Natural killer cell (primary cell): ENCODE data around the gene SSH2. TPM values are rescaled to one million over a fixed set of nuclear protein-coding genes. Genes with fewer than 3 reads are reported as not detected.
A peak's percentile ranks its signal among the peaks of the same experiment; 100 is the strongest.

Experiments
- ATAC-seq, 3 donors: fragments of 150-1000 bp in 2 of 3; fragments of 200-7000 bp in 1 of 3; cut with Tn5 transposase; 1 replicate in 1 of 3; 2 replicates in 2 of 3; pipeline ENCODE4 v1.10.0; 2021; ENCODE audit warnings: mild to moderate bottlenecking in 2 of 3, moderate library complexity in 2 of 3
- DNase-seq, 2 donors: peaks; one replicate each; pipeline versions ENCODE4 v3.0.0 to v3.0.0-alpha.2; 2013 to 2021; ENCODE audit warnings: mixed read lengths in 1 of 2
- H3K27ac ChIP-seq: one replicate; pipeline ENCODE4 v1.5.1; 2013; ENCODE audit warnings: mild to moderate bottlenecking, low read length
- H3K27me3 ChIP-seq: one replicate; pipeline ENCODE4 v1.6.1; 2013; ENCODE audit warnings: low read length; ENCODE audit not compliant: control insufficient read depth, insufficient read depth
- H3K36me3 ChIP-seq: one replicate; pipeline ENCODE4 v1.6.1; 2013; ENCODE audit warnings: low read length; ENCODE audit not compliant: control insufficient read depth, insufficient read depth
- H3K4me1 ChIP-seq: one replicate; pipeline ENCODE4 v1.6.1; 2013; ENCODE audit warnings: low read length; ENCODE audit not compliant: control insufficient read depth, insufficient read depth
- H3K4me3 ChIP-seq: one replicate; pipeline ENCODE4 v1.5.1; 2013; ENCODE audit warnings: low read length
- H3K9me3 ChIP-seq: one replicate; pipeline ENCODE4 v1.6.1; 2013; ENCODE audit warnings: low read length; ENCODE audit not compliant: control insufficient read depth, insufficient read depth
- H3K27ac Mint-ChIP-seq, 2 donors: one replicate each; pipeline ENCODE4 v1.8.0; 2022; ENCODE audit warnings: mild to moderate bottlenecking in 2 of 2, mixed read lengths in 2 of 2, moderate library complexity in 1 of 2
- H3K27me3 Mint-ChIP-seq, 2 donors: one replicate each; pipeline ENCODE4 v1.8.0; 2022; ENCODE audit warnings: low read depth in 2 of 2, mixed read lengths in 2 of 2
- H3K36me3 Mint-ChIP-seq: one replicate; pipeline ENCODE4 v1.8.0; 2022; ENCODE audit warnings: mixed read lengths
- H3K4me1 Mint-ChIP-seq, 2 donors: one replicate each; pipeline ENCODE4 v1.8.0; 2022; ENCODE audit warnings: mixed read lengths in 2 of 2
- H3K4me3 Mint-ChIP-seq: one replicate; pipeline ENCODE4 v1.8.0; 2022; ENCODE audit warnings: mild to moderate bottlenecking, moderate library complexity, mixed read lengths
- H3K9me3 Mint-ChIP-seq, 2 donors: one replicate each; pipeline ENCODE4 v1.8.0; 2022; ENCODE audit warnings: mixed read lengths in 2 of 2
- WGBS: methylation state at CpG from one replicate; pipeline ENCODE4 v1.1.7; 2013; ENCODE audit warnings: missing lambda C conversion rate; ENCODE audit not compliant: insufficient coverage; 5-methylcytosine and 5-hydroxymethylcytosine counted together
- intact Hi-C: fragments of 100-400 bp; cut with micrococcal nuclease; formaldehyde crosslinking; loops from one replicate; pipeline ENCODE4 v1.14.2; 2022
- total RNA-seq, 4 donors: library from RNA; stranded (reverse); fragments of 120-200 nt in 1 of 4; gene quantifications; one replicate each; pipeline versions ENCODE4 v1.2.3 to v1.2.4, GENCODE V29; 2013 to 2022
- TF ChIP-seq, protein P1 (sequence below): fragments of 200-600 bp; IDR thresholded peaks from one replicate; pipeline ENCODE4 v1.8.0; 2022; ENCODE audit warnings: antibody characterized with exemption

The SSH2 gene
- total RNA-seq, 3 donors from 2014 or later (not counting 1 experiment from before 2014, with no cell fraction given) = 124 to 166 (median 144) TPM

DNA sequence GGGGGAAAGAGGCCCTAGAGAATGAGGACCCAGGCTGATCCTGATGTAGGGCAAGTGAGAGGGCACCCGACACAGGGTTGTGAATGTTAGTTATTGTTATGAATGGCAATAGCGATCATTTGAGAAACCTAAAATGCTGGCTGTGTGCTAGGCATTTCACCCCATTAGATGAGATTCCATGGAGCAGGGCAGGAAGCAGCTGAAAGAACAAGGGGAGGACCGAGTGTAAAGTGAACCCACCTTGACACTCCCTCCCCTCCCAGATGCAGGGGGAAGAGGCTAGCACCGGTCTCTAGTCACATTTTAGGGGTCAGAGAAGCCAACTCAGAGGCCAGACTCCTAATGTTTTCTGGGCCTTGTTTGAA lies 306.8 kb downstream of the SSH2 start:
- no peaks in the 10 kb centered on the region for H3K9me3 Mint-ChIP-seq
- H3K27me3 Mint-ChIP-seq = no peaks in the 10 kb centered on the region
- peaks cover 22% of the 10 kb centered on the region for H3K4me1 ChIP-seq
- H3K27me3 ChIP-seq = no peaks in the 10 kb centered on the region
- H3K4me3 Mint-ChIP-seq = peak overlapping the region; percentile 90
- H3K27ac ChIP-seq = no peak overlapping the region
- peaks cover 22 to 32% of the 10 kb centered on the region in 2 donors for H3K4me1 Mint-ChIP-seq
- 61% methylated on average over 4 of the region's 4 CpGs for WGBS
- H3K27ac Mint-ChIP-seq = peak overlapping the region; percentile 57 to 60
- peak in 2 of 3 donors; percentile 3 to 16 for ATAC-seq
- peaks cover 7% of the 10 kb centered on the region for H3K36me3 Mint-ChIP-seq
- H3K9me3 ChIP-seq = no peaks in the 10 kb centered on the region
- DNase-seq = peak in 1 of 2 donors; percentile 27
- TF ChIP-seq, protein P1, sequence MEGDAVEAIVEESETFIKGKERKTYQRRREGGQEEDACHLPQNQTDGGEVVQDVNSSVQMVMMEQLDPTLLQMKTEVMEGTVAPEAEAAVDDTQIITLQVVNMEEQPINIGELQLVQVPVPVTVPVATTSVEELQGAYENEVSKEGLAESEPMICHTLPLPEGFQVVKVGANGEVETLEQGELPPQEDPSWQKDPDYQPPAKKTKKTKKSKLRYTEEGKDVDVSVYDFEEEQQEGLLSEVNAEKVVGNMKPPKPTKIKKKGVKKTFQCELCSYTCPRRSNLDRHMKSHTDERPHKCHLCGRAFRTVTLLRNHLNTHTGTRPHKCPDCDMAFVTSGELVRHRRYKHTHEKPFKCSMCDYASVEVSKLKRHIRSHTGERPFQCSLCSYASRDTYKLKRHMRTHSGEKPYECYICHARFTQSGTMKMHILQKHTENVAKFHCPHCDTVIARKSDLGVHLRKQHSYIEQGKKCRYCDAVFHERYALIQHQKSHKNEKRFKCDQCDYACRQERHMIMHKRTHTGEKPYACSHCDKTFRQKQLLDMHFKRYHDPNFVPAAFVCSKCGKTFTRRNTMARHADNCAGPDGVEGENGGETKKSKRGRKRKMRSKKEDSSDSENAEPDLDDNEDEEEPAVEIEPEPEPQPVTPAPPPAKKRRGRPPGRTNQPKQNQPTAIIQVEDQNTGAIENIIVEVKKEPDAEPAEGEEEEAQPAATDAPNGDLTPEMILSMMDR = no peak
- intact Hi-C loops = no loop called here
- peaks cover 6% of the 10 kb centered on the region for H3K36me3 ChIP-seq
- H3K4me3 ChIP-seq = no peak overlapping the region

DNA sequence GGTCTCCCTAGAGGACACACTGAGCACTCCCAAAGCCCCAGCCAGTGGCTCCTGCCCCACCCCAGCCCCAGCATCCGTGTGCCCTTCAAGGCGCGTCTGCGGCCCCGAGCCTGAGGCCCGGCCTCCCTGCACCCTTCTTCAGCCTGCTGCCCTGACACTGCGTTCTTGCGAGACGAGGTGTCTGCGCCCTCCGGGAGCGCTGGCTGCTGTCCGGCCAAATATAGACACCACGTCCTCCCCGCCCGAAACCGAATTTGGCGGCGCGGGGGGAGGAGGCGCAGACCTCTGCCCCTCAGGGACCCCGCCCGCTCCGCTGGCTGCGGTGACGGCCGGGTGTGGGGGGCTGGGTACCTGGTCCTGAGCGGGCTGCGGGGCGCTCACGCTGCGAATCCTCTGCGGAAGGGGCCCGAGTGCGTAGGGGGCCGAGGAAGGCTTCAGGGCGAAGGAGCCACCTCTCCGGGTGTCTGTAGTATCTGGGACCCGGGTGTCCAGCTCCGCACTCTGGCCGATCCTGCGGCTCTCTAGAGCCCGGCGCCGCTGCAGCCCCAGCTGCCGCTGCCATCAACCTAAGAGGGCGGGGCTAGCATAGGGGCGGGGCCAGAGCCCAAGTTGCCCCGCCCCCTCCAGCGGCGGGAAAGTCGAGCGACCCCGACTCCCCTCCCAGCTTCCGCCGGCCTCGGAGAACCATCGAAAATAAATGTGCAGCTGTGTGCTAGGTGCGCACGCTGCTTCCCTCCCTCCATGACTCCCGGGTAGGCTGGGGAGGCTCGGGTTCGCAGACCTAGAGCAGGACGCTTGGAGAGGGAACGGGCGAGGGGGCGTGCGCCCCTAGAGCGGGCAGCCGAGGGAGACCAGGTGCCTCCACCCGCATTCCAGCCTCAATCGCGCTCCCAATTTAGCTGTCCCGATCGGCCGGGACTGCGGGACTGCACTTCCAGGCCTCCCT lies 307.4 kb downstream of the SSH2 start, which contains the start of gene CORO6:
CORO6 (minus strand) TSS at position 576 of the 946 bp plus-strand sequence. CDS start 1,491 bp downstream, outside the sequence.
- intact Hi-C loops = no loop called here

DNA sequence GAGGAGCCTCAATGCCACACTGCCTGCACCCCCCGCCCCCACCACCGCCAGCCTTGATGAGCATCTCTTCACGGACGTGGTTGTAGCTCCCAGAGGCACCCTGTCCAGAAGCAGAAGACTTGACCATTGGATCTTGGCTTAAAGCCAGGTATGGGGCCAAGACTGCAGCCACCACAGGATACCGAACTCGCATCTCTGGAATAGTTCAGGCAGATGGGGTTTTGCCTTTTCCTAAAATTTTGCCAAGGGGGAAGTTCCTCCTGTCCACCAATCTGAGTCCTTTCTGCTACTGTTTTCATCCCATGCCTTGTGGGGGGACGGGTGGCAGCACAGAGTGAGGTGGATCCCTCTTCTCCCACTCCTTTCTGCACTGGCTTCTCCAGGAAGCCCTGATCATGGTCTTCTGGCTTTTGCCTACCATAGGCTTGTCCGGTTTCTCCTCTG lies 308.3 kb downstream of the SSH2 start:
- H3K9me3 Mint-ChIP-seq = no peaks in the 10 kb centered on the region
- 85% methylated on average over 8 of the region's 8 CpGs for WGBS
- H3K4me1 Mint-ChIP-seq = peaks cover 15 to 41% of the 10 kb centered on the region in 2 donors
- no peak for ATAC-seq
- TF ChIP-seq, protein P1 = no peak
- H3K27me3 ChIP-seq = no peaks in the 10 kb centered on the region
- no peak overlapping the region for H3K4me3 ChIP-seq
- H3K4me3 Mint-ChIP-seq = peak overlapping the region; percentile 90
- peaks cover 7% of the 10 kb centered on the region for H3K36me3 Mint-ChIP-seq
- no peaks in the 10 kb centered on the region for H3K27me3 Mint-ChIP-seq
- intact Hi-C loops = no loop called here
- peaks cover 6% of the 10 kb centered on the region for H3K36me3 ChIP-seq
- H3K4me1 ChIP-seq = peaks cover 36% of the 10 kb centered on the region
- H3K9me3 ChIP-seq = no peaks in the 10 kb centered on the region
- DNase-seq = no peak
- H3K27ac ChIP-seq = no peak overlapping the region
- no peak overlapping the region for H3K27ac Mint-ChIP-seq

More for the DNA sequence above, 307.4 kb downstream of the SSH2 start, which contains the start of gene CORO6:
- H3K27ac Mint-ChIP-seq = peak within 1 kb of the TSS; percentile 57 to 60
- peaks cover 21 to 34% of the 10 kb centered on the region in 2 donors for H3K4me1 Mint-ChIP-seq
- TF ChIP-seq, protein P1 = no peak
- Histone ChIP-seq H3K27ac (no peak within 1 kb of the TSS), H3K4me1 (peaks cover 27% of the 10 kb centered on the region), H3K27me3 (no peaks in the 10 kb centered on the region), H3K4me3 (peak within 1 kb of the TSS; percentile 47), H3K9me3 (no peaks in the 10 kb centered on the region), H3K36me3 (peaks cover 6% of the 10 kb centered on the region)
- H3K36me3 Mint-ChIP-seq = peaks cover 7% of the 10 kb centered on the region
- DNase-seq (peak; percentile 68 to 82), ATAC-seq (peak; percentile 71 to 79 (median 73))
- H3K9me3 Mint-ChIP-seq = no peaks in the 10 kb centered on the region
- H3K27me3 Mint-ChIP-seq = no peaks in the 10 kb centered on the region
- 3% methylated on average over 77 of the region's 77 CpGs for WGBS
- H3K4me3 Mint-ChIP-seq = peak within 1 kb of the TSS; percentile 90
